IMR-90 (cell line): Measurements from ENCODE around the gene DPYSL5. TPM values are rescaled to one million over a fixed set of nuclear protein-coding genes. Genes with fewer than 3 reads are reported as not detected.

ENCODE experiments used
- ATAC-seq: fragments of 200-7000 bp; cut with Tn5 transposase; 2 replicates; pipeline ENCODE4 v1.9.1; 2020; ENCODE audit warnings: low read depth, mild to moderate bottlenecking, moderate library complexity
- BruUV-seq: library from RNA; stranded (reverse); fragments of 400-500 nt; replicated peaks from 2 replicates; lab custom pipeline; 2021; lab: Mats Ljungman, UMichigan
- CTCF ChIA-PET: fragments of 300-600 bp; formaldehyde crosslinking; extraction: SDS; loops from one replicate; lab custom pipeline; 2021; ENCODE audit warnings: antibody characterized with exemption; lab: Yijun Ruan, JAX
- POLR2A ChIA-PET: fragments of 300-600 bp; sonication (Branson Sonifier 250); formaldehyde crosslinking; loops from one replicate; lab custom pipeline; 2022; ENCODE audit warnings: antibody characterized with exemption; ENCODE audit not compliant: unreplicated experiment; lab: Charles Lee
- DNase-seq: peaks from one replicate; pipeline ENCODE4 v3.0.0; 2013
- H2AFZ ChIP-seq: replicated peaks from 2 replicates; pipeline ENCODE3; 2013; ENCODE audit warnings: low read length, mild to moderate bottlenecking; ENCODE audit not compliant: poor library complexity
- H2AK5ac ChIP-seq: 2 replicates; pipeline ENCODE4 v1.6.1; 2013; ENCODE audit warnings: low read depth, low read length, inconsistent platforms
- H2AK9ac ChIP-seq: replicated peaks from 2 replicates; pipeline ENCODE3; 2013; ENCODE audit warnings: mild to moderate bottlenecking, low read depth, low read length, moderate library complexity; ENCODE audit not compliant: poor library complexity
- H2BK120ac ChIP-seq: 2 replicates; pipeline ENCODE4 v1.6.1; 2013; ENCODE audit warnings: low read depth, low read length, inconsistent platforms
- H2BK15ac ChIP-seq: 3 replicates; pipeline ENCODE4 v1.6.1; 2013; ENCODE audit warnings: low read depth, low read length, inconsistent platforms
- H2BK20ac ChIP-seq: 2 replicates; pipeline ENCODE4 v1.6.1; 2013; ENCODE audit warnings: low read depth, mild to moderate bottlenecking, inconsistent platforms, low read length, moderate library complexity
- H2BK5ac ChIP-seq: 2 replicates; pipeline ENCODE4 v1.6.1; 2013; ENCODE audit warnings: mild to moderate bottlenecking, low read depth, low read length, inconsistent platforms; ENCODE audit not compliant: poor library complexity, severe bottlenecking
- H3K14ac ChIP-seq: replicated peaks from 2 replicates; pipeline ENCODE4 v1.6.1; 2013; ENCODE audit warnings: low read depth, low read length, inconsistent platforms
- H3K18ac ChIP-seq: 2 replicates; pipeline ENCODE4 v1.6.1; 2013; ENCODE audit warnings: low read depth, low read length, control low read depth
- H3K23ac ChIP-seq: 2 replicates; pipeline ENCODE4 v1.6.1; 2013; ENCODE audit warnings: low read depth, low read length, inconsistent platforms
- H3K27ac ChIP-seq: 2 replicates; pipeline ENCODE4 v1.5.1; 2013; ENCODE audit warnings: mild to moderate bottlenecking, control low read depth, low read length; ENCODE audit not compliant: insufficient read depth
- H3K27me3 ChIP-seq: 2 replicates; pipeline ENCODE4 v1.6.1; 2013; ENCODE audit warnings: low read length; ENCODE audit not compliant: control insufficient read depth, insufficient read depth
- H3K36me3 ChIP-seq: 2 replicates; pipeline ENCODE4 v1.6.1; 2013; ENCODE audit warnings: low read length, mixed read lengths; ENCODE audit not compliant: control insufficient read depth, insufficient read depth
- H3K4ac ChIP-seq: 2 replicates; pipeline ENCODE4 v1.6.1; 2013; ENCODE audit warnings: low read depth, low read length, inconsistent platforms
- H3K4me1 ChIP-seq: 2 replicates; pipeline ENCODE4 v1.6.1; 2013; ENCODE audit warnings: low read length, mixed read lengths; ENCODE audit not compliant: control insufficient read depth, insufficient read depth
- H3K4me2 ChIP-seq: 2 replicates; pipeline ENCODE4 v1.6.1; 2013; ENCODE audit warnings: low read depth, mild to moderate bottlenecking, control low read depth, low read length, moderate library complexity
- H3K4me3 ChIP-seq: 2 replicates; pipeline ENCODE4 v1.5.1; 2013; ENCODE audit warnings: low read depth, mild to moderate bottlenecking, control low read depth, low read length, moderate library complexity; ENCODE audit not compliant: insufficient read depth
- H3K56ac ChIP-seq: 2 replicates; pipeline ENCODE4 v1.6.1; 2013; ENCODE audit warnings: low read length, inconsistent platforms; ENCODE audit not compliant: insufficient read depth; ENCODE audit errors: extremely low read depth
- H3K79me1 ChIP-seq, 2 experiments: 2 replicates each; pipeline ENCODE4 v1.6.1; 2013; ENCODE audit warnings: low read length in 2 of 2, inconsistent platforms in 1 of 2, low read depth in 1 of 2
- H3K9ac ChIP-seq: 2 replicates; pipeline ENCODE4 v1.6.1; 2013; ENCODE audit warnings: low read depth, low read length, control low read depth
- H3K9me1 ChIP-seq: 2 replicates; pipeline ENCODE4 v1.6.1; 2013; ENCODE audit warnings: low read length, inconsistent platforms; ENCODE audit not compliant: insufficient read depth
- H3K9me3 ChIP-seq: 2 replicates; pipeline ENCODE4 v1.6.1; 2013; ENCODE audit warnings: low read length; ENCODE audit not compliant: control insufficient read depth, insufficient read depth
- H4K20me1 ChIP-seq: 2 replicates; pipeline ENCODE4 v1.6.1; 2013; ENCODE audit warnings: low read length, inconsistent platforms; ENCODE audit not compliant: insufficient read depth
- H4K5ac ChIP-seq: 2 replicates; pipeline ENCODE4 v1.6.1; 2013; ENCODE audit warnings: mild to moderate bottlenecking, low read depth, low read length, control low read depth
- H4K8ac ChIP-seq, 2 experiments: 2 replicates each; pipeline ENCODE4 v1.6.1; 2013; ENCODE audit warnings: low read depth in 2 of 2, low read length in 2 of 2, control low read depth in 1 of 2, inconsistent platforms in 1 of 2
- H4K91ac ChIP-seq: 2 replicates; pipeline ENCODE4 v1.6.1; 2013; ENCODE audit warnings: low read depth, low read length, inconsistent platforms; ENCODE audit not compliant: insufficient read depth
- BHLHE40 ChIP-seq: fragments of 150-350 bp; IDR thresholded peaks from 2 replicates; pipeline ENCODE4 v1.6.1; 2016; ENCODE audit warnings: mild to moderate bottlenecking, low read depth, low read length
- CEBPB ChIP-seq: IDR thresholded peaks from 2 replicates; pipeline ENCODE4 v1.6.1; 2012; ENCODE audit warnings: low read depth, low read length, improper control_type of control experiment
- CHD1 ChIP-seq: IDR thresholded peaks from 2 replicates; pipeline ENCODE4 v1.6.1; 2012; ENCODE audit warnings: low read depth, low read length, improper control_type of control experiment
- CTCF ChIP-seq: conservative IDR thresholded peaks from 2 replicates; pipeline ENCODE4 v1.5.1; 2012; ENCODE audit warnings: mild to moderate bottlenecking, low read depth, low read length, improper control_type of control experiment
- FOS ChIP-seq: fragments of 150-350 bp; IDR thresholded peaks from 2 replicates; pipeline ENCODE4 v1.6.1; 2016; ENCODE audit warnings: low read depth, low read length
- NFE2L2 ChIP-seq: fragments of 150-350 bp; IDR thresholded peaks from 2 replicates; pipeline ENCODE4 v1.6.1; 2016; ENCODE audit warnings: low read depth, mild to moderate bottlenecking, low read length
- POLR2A ChIP-seq: IDR thresholded peaks from 2 replicates; pipeline ENCODE4 v1.6.1; 2012; ENCODE audit warnings: mild to moderate bottlenecking, low read depth, low read length
- RAD21 ChIP-seq: IDR thresholded peaks from 2 replicates; pipeline ENCODE4 v1.6.1; 2012; ENCODE audit warnings: low read length, improper control_type of control experiment
- RCOR1 ChIP-seq: IDR thresholded peaks from 2 replicates; pipeline ENCODE4 v1.6.1; 2012; ENCODE audit warnings: mild to moderate bottlenecking, low read length, improper control_type of control experiment; ENCODE audit not compliant: insufficient replicate concordance
- USF2 ChIP-seq: fragments of 150-350 bp; IDR thresholded peaks from 2 replicates; pipeline ENCODE4 v1.6.1; 2017; ENCODE audit warnings: mild to moderate bottlenecking, antibody characterized with exemption, low read length, low read depth
- WGBS, 2 experiments: methylation state at CpG; one replicate each; pipeline versions ENCODE4 v1.1.5 to v1.1.7; 2013; ENCODE audit warnings: missing lambda C conversion rate in 2 of 2; ENCODE audit not compliant: insufficient read length in 1 of 2; ENCODE audit errors: extremely low coverage in 2 of 2; 5-methylcytosine and 5-hydroxymethylcytosine counted together
- dilution Hi-C: fragments of 300-500 bp; cut with HindIII; formaldehyde crosslinking; loops from one replicate; pipeline ENCODE4 v1.14.3; 2018; ENCODE audit warnings: low sequenced_read_pairs; ENCODE audit not compliant: unreplicated experiment
- in situ Hi-C: fragments of 300-500 bp; cut with MboI; formaldehyde crosslinking; loops from 3 replicates; pipeline ENCODE4 v1.14.3; 2019; ENCODE audit warnings: low sequenced_read_pairs, inconsistent platforms, mixed read lengths
- intact Hi-C: fragments of 100-400 bp; cut with micrococcal nuclease; formaldehyde crosslinking; loops from 2 replicates; pipeline ENCODE4 v1.10.0; 2022
- polyA plus RNA-seq, 3 experiments: library from polyadenylated mRNA; depleted of rRNA; stranded (reverse); fragments of >200 nt; gene quantifications; 2 replicates each; pipeline ENCODE4 v1.2.3, GENCODE V29; 2012; ENCODE audit warnings: low replicate concordance in 1 of 3
- total RNA-seq: library from RNA; depleted of rRNA; stranded (reverse); fragments of >200 nt; gene quantifications from 2 replicates; pipeline ENCODE4 v1.2.3, GENCODE V29; 2012
- TF ChIP-seq, protein P1 (sequence below): fragments of 150-350 bp; IDR thresholded peaks from 2 replicates; pipeline ENCODE4 v1.6.1; 2016; ENCODE audit warnings: low read depth, mild to moderate bottlenecking, low read length, moderate library complexity, borderline replicate concordance

Gene DPYSL5
- total and polyA plus RNA-seq, 2 of the 4 experiments (the other 2 are of a cell fraction) = not detected

DNA sequence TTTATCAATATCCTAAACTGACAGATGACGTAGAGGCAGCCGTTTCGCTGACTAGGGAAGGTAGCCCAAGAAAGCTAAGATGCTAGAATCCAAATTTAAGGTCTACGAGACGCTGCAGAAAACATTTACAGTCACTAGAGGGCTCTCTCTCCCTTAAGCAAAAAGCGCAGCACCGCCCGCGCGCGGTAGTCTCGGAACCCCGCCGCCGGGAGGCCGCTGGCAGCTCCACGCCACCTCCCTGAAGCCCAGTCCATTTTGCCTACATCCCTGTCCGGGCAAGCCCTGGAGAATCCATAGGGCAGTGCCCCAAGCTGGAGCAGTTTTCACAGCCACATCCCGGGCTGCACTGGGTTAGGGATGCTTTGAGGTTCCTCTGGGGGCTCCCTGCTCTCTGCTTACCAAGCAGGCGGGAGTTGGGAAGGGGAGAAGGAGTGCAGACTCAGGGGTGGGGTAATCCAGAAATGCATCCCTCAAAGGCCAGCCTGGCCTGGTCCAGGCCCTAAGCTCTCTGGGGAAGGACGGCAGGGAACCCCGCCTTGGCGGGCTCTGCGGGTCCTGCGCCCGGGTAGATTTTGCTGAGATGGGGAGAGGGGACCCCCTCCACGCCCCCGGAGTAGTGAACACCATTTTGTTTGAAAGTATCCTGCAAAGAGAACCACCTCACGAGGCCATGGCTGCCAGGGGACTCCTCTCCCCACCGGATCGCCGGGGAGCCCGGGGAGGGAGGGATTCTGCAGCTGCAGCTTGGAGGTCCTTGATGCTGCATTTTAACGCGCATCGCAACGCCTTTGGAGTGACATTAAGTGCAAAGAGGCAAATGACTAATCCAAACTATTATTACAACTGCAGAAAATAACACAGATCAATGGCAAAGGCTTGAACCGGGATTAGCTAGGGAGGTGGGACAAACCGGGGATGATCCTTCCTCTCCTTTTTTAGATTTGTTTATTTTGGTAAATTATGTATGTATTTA, 1.3 kb upstream of the DPYSL5 start (continued):
- TF ChIP-seq USF2 (no peak), NFE2L2 (no peak), BHLHE40 (no peak)

GRCh38 chr2:26847307-26847654, 651 bp upstream of the DPYSL5 start:
- H3K18ac ChIP-seq = no peak overlapping the region
- no peak overlapping the region for H2AK9ac ChIP-seq
- no peak overlapping the region for H2AFZ ChIP-seq
- H3K23ac ChIP-seq = no peak overlapping the region
- H2AK5ac ChIP-seq = no peak overlapping the region
- BruUV-seq = no TSS peak
- H3K9me3 ChIP-seq = no peaks in the 10 kb centered on the region; the same call in 1 of the 2 replicates
- no peak overlapping the region for H4K91ac ChIP-seq
- dilution Hi-C loops (no loop called here), in situ Hi-C loops (no loop called here), intact Hi-C loops (loop anchor here (5.0 kb wide), 1 partner anchor 240 kb away; the partner anchor contains the start of gene KHK)
- H3K4me3 ChIP-seq = no peak overlapping the region
- POLR2A ChIA-PET = no interaction called here
- H3K14ac ChIP-seq = no peak overlapping the region
- no peak overlapping the region for H3K27ac ChIP-seq
- no peaks in the 10 kb centered on the region for H3K79me1 ChIP-seq
- H3K9ac ChIP-seq = no peak overlapping the region
- H4K5ac ChIP-seq = no peak overlapping the region
- CTCF ChIA-PET = interaction anchor here (0.6 to 2.4 kb wide), 6 partner anchors 9 to 243 kb away, joined by 3 to 47 read pairs (median 7); no protein-coding TSS in a partner anchor
- H3K56ac ChIP-seq = no peak overlapping the region
- peaks cover 80% of the 10 kb centered on the region for H3K27me3 ChIP-seq
- H3K4ac ChIP-seq = no peak overlapping the region
- H3K9me1 ChIP-seq = no peaks in the 10 kb centered on the region
- H4K20me1 ChIP-seq = no peaks in the 10 kb centered on the region
- ATAC-seq = no peak
- no peak overlapping the region for H2BK20ac ChIP-seq
- no peak overlapping the region for H4K8ac ChIP-seq
- DNase-seq = no peak
- no peak overlapping the region for H3K4me2 ChIP-seq
- H3K36me3 ChIP-seq = no peaks in the 10 kb centered on the region
- no peaks in the 10 kb centered on the region for H3K4me1 ChIP-seq
- H2BK15ac ChIP-seq = no peak overlapping the region
- 0 to 100% methylated on average over 1 to 5 of the region's 27 CpGs for WGBS, 2 experiments
- no peak overlapping the region for H2BK5ac ChIP-seq
- H2BK120ac ChIP-seq = no peak overlapping the region
- TF ChIP-seq, protein P1, sequence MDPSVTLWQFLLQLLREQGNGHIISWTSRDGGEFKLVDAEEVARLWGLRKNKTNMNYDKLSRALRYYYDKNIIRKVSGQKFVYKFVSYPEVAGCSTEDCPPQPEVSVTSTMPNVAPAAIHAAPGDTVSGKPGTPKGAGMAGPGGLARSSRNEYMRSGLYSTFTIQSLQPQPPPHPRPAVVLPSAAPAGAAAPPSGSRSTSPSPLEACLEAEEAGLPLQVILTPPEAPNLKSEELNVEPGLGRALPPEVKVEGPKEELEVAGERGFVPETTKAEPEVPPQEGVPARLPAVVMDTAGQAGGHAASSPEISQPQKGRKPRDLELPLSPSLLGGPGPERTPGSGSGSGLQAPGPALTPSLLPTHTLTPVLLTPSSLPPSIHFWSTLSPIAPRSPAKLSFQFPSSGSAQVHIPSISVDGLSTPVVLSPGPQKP = no peak
- TF ChIP-seq USF2 (no peak), FOS (no peak), BHLHE40 (no peak), RAD21 (no peak), CEBPB (no peak), POLR2A (no peak), CTCF (no peak), CHD1 (no peak), RCOR1 (no peak)
